Hepatocyte (in vitro differentiated cells): ENCODE measurements around the gene HTR2A.

Experiments
- CTCF ChIP-seq: fragments of 200-600 bp; sonication (generic); IDR thresholded peaks from 2 replicates; pipeline ENCODE4 v1.5.1; 2016; ENCODE audit warnings: antibody characterized with exemption, mild to moderate bottlenecking; ENCODE audit not compliant: poor library complexity
- EZH2 ChIP-seq: fragments of 200-600 bp; sonication (generic); IDR thresholded peaks from 2 replicates; pipeline ENCODE4 v1.6.1; 2016; ENCODE audit warnings: antibody characterized with exemption, mild to moderate bottlenecking, borderline replicate concordance
- EZH2phosphoT487 ChIP-seq: fragments of 200-600 bp; sonication (generic); IDR thresholded peaks from one replicate; pipeline ENCODE4 v1.6.1; 2018; ENCODE audit warnings: antibody characterized with exemption, mild to moderate bottlenecking, low read depth, moderate library complexity; ENCODE audit not compliant: unreplicated experiment, severe bottlenecking

- TF ChIP-seq CTCF (no peak), EZH2 (no peak), EZH2phosphoT487 (no peak)
Observed at GRCh38 chr13:46810440-46810839, 86.4 kb downstream of the HTR2A start.
